Measurements from ENCODE around the gene RIPPLY2.
"Not testable (repeated sequence)": the region's sequence is repeated elsewhere in the genome, so short reads cannot be mapped to it uniquely, and the experiment has no call there.

The RIPPLY2 gene, protein sequence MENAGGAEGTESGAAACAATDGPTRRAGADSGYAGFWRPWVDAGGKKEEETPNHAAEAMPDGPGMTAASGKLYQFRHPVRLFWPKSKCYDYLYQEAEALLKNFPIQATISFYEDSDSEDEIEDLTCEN

DNA sequence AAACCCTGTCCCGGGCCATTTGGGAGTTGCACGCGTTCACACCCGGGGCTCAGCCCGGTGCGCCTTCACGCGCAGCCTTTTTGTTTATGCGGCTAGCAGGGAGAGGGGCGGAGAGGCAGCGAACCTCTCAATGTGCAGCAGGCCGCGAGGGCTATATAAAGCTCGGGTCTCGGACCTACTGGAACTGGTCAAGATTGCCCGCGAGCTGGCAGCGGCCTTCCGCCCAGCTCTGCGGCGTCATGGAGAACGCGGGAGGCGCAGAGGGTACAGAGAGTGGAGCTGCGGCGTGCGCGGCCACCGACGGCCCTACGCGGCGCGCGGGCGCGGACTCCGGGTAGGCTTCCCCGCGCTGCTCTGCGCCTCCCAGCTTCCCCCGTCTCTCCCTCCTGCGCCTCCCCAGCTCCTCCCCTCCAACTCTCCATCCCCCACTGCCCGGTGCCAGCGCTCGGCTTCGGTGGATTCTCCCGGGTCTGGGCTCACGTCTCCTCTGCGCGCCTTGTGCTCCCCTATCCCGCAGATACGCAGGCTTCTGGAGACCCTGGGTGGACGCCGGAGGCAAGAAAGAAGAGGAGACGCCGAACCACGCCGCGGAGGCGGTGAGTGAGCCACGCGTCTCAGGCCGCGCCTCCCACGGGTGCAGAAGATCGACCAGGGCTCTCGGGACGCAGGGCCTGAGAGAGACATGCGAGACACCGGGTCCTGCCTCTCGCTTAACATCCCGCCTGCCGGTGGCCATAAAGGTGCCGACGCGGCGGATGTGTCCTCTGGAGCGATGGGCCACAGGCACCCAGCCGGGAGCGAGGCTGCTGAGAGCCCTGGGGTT is at the start of gene RIPPLY2:
RIPPLY2 (plus strand) TSS at position 183 of the 823 bp plus-strand sequence; CDS start at position 240, 57 bp downstream.
- TF ChIP-seq MYC (IDR thresholded peaks at IDR 0.05; ENCODE audit: low read depth, low read length), result no peak
- TF ChIP-seq, protein P1, sequence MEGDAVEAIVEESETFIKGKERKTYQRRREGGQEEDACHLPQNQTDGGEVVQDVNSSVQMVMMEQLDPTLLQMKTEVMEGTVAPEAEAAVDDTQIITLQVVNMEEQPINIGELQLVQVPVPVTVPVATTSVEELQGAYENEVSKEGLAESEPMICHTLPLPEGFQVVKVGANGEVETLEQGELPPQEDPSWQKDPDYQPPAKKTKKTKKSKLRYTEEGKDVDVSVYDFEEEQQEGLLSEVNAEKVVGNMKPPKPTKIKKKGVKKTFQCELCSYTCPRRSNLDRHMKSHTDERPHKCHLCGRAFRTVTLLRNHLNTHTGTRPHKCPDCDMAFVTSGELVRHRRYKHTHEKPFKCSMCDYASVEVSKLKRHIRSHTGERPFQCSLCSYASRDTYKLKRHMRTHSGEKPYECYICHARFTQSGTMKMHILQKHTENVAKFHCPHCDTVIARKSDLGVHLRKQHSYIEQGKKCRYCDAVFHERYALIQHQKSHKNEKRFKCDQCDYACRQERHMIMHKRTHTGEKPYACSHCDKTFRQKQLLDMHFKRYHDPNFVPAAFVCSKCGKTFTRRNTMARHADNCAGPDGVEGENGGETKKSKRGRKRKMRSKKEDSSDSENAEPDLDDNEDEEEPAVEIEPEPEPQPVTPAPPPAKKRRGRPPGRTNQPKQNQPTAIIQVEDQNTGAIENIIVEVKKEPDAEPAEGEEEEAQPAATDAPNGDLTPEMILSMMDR (IDR thresholded peaks at IDR 0.05; ENCODE audit: low read depth, low read length), result no peak
- TF ChIP-seq POLR2A (IDR thresholded peaks at IDR 0.05; ENCODE audit: extremely low read depth, insufficient read length), result no peak
- TF ChIP-seq, protein P2, sequence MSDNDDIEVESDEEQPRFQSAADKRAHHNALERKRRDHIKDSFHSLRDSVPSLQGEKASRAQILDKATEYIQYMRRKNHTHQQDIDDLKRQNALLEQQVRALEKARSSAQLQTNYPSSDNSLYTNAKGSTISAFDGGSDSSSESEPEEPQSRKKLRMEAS (IDR thresholded peaks at IDR 0.05; ENCODE audit: low read depth, low read length), result no peak
- DNase-seq (ENCODE audit: low read depth), result no peak
- H3K4me3 ChIP-seq (ENCODE audit: low read depth, low read length), result no peak within 1 kb of the TSS

DNA sequence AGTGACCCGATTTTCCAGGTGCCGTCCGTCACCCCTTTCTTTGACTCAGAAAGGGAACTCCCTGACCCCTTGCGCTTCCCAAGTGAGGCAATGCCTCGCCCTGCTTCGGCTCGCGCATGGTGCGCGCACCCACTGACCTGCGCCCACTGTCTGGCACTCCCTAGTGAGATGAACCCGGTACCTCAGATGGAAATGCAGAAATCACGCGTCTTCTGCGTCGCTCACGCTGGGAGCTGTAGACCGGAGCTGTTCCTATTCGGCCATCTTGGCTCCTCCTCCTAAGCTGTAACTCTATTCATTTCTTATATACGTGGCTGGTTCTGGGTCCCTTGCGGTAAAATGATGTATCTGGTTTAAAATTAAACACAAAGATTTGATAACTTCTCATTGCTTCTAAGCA is 49.7 kb upstream of the RIPPLY2 start:
- DNase-seq (ENCODE audit: low read depth); H3K4me3 ChIP-seq (ENCODE audit: low read depth, low read length): not testable (repeated sequence)

DNA sequence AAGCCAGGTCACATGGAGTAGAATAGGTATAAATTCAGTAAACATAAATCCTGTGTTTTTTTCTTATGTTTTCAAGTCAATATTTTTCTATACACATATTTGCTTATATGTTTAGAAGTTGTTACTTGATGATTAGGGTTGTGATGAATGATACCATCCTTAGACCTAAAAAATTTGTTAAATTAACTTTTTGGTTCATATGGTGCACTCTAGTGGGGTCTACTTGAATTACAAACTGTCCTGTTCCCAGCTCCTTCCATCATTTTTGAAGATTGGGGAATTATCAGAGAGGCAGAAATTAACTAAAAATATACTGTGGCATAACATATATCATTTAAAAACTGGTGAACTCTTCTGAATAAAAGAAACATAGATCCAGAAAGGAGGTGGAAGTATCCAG is 48.3 kb upstream of the RIPPLY2 start:
- TF ChIP-seq MYC (IDR thresholded peaks at IDR 0.05; ENCODE audit: low read depth, low read length) (no peak), POLR2A (IDR thresholded peaks at IDR 0.05; ENCODE audit: extremely low read depth, insufficient read length) (no peak)
- TF ChIP-seq, protein P1 (IDR thresholded peaks at IDR 0.05; ENCODE audit: low read depth, low read length), result no peak
- TF ChIP-seq, protein P2 (IDR thresholded peaks at IDR 0.05; ENCODE audit: low read depth, low read length), result no peak
- DNase-seq (ENCODE audit: low read depth), result no peak
- H3K4me3 ChIP-seq (ENCODE audit: low read depth, low read length), result no peak overlapping the region

DNA sequence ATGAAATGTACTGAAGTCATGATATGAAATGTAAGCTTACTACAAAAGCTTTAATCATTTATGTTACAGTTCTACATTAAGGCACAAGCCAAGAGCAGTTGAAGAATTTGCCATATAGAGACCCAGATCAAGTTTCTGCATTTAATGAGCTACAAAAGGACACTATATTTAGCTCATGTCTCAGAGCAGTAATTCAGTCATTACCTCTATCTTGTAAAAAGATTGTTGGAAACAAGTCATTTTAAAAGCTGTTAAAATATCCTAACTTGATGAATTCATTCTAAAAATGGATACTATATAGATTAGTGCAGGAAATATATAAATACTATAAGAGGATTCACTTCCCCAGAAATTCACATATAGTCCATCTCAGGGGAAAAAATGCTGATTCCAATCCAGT is 45.2 kb upstream of the RIPPLY2 start:
- TF ChIP-seq, protein P1 (IDR thresholded peaks at IDR 0.05; ENCODE audit: low read depth, low read length), result no peak
- TF ChIP-seq, protein P2 (IDR thresholded peaks at IDR 0.05; ENCODE audit: low read depth, low read length), result no peak
- no peak for TF ChIP-seq MYC (IDR thresholded peaks at IDR 0.05; ENCODE audit: low read depth, low read length)
- no peak for TF ChIP-seq POLR2A (IDR thresholded peaks at IDR 0.05; ENCODE audit: extremely low read depth, insufficient read length)
- DNase-seq (ENCODE audit: low read depth), result no peak
- H3K4me3 ChIP-seq (ENCODE audit: low read depth, low read length), result no peak overlapping the region

DNA sequence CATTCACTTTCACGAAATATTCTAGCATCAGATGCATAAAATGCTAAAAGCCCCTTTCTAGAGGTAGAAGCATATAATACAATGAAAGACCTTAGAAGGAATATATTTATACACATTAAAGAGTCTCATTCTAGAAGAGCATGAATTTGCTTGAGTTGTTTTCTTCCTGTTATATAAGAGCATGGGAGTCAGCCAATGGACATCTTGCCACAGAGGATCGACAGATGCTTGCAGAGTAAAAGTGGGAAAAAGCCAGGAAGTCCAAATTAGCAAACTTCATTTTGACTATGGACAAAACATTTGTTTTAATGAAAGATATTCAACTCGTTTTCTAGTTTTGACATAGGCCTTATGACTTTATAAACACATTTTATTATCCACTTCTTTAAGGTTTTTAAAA is 44.2 kb upstream of the RIPPLY2 start:
- TF ChIP-seq, protein P2 (IDR thresholded peaks at IDR 0.05; ENCODE audit: low read depth, low read length), result no peak
- no peak for TF ChIP-seq MYC (IDR thresholded peaks at IDR 0.05; ENCODE audit: low read depth, low read length)
- TF ChIP-seq, protein P1 (IDR thresholded peaks at IDR 0.05; ENCODE audit: low read depth, low read length), result no peak
- no peak for DNase-seq (ENCODE audit: low read depth)
- no peak overlapping the region for H3K4me3 ChIP-seq (ENCODE audit: low read depth, low read length)

DNA sequence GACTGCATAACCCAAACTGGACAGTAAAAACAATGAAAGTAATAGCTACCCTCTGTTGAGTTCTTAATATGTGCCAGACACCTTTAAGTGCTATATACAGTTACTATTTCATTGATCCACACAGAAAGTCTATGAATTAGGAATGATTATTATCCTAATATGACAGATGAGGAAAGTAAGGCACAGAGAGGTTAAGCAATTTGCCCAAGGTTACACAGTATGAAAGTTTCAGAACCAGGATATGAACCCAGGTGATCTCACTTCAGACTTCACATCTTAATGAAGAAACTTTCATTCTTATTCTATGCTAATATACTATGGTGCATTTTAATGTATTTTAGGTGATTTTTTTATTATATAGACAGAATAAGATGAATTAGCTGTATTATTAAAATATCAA is 40.6 kb upstream of the RIPPLY2 start:
- DNase-seq (ENCODE audit: low read depth), result no peak
- H3K4me3 ChIP-seq (ENCODE audit: low read depth, low read length), result no peak overlapping the region
- TF ChIP-seq MYC (IDR thresholded peaks at IDR 0.05; ENCODE audit: low read depth, low read length) (no peak), POLR2A (IDR thresholded peaks at IDR 0.05; ENCODE audit: extremely low read depth, insufficient read length) (no peak)
- TF ChIP-seq, protein P1 (IDR thresholded peaks at IDR 0.05; ENCODE audit: low read depth, low read length), result no peak
- TF ChIP-seq, protein P2 (IDR thresholded peaks at IDR 0.05; ENCODE audit: low read depth, low read length), result no peak

Data from NB4 (cell line).